PC-9 (cell line): ENCODE results near the gene DGKK. TPM values are rescaled to one million over a fixed set of nuclear protein-coding genes. Genes with fewer than 3 reads are reported as not detected.

Experiments used
- BruUV-seq: library from RNA; stranded (reverse); fragments of 400-500 nt; replicated peaks from 2 replicates; lab custom pipeline; 2021; lab: Mats Ljungman, UMichigan
- CTCF ChIA-PET: fragments of 300-600 bp; sonication (Branson Sonifier 250); formaldehyde crosslinking; loops from one replicate; lab custom pipeline; 2022; ENCODE audit warnings: antibody characterized with exemption; lab: Charles Lee
- POLR2A ChIA-PET: fragments of 300-600 bp; sonication (Branson Sonifier 250); formaldehyde crosslinking; loops from one replicate; lab custom pipeline; 2022; ENCODE audit warnings: antibody characterized with exemption; ENCODE audit not compliant: unreplicated experiment; lab: Charles Lee
- DNase-seq, 2 experiments: peaks; one replicate each; pipeline versions ENCODE4 v3.0.0 to v3.0.0-alpha.2; 2015 to 2022; ENCODE audit warnings: mixed read lengths in 1 of 2
- H2AFZ ChIP-seq: fragments of 200-600 bp; sonication (generic); 2 replicates; pipeline ENCODE4 v1.8.1; 2017; ENCODE audit warnings: antibody characterized with exemption
- H3F3A ChIP-seq: fragments of 200-600 bp; sonication (generic); 2 replicates; pipeline ENCODE4 v1.8.1; 2017; ENCODE audit warnings: antibody characterized with exemption, mild to moderate bottlenecking, low read depth; ENCODE audit not compliant: insufficient read depth
- H3K27ac ChIP-seq: fragments of 200-600 bp; sonication (generic); 2 replicates; pipeline ENCODE4 v1.6.1; 2016; ENCODE audit warnings: mixed run types
- H3K27me3 ChIP-seq: fragments of 200-600 bp; sonication (generic); 2 replicates; pipeline ENCODE4 v1.6.1; 2016; ENCODE audit warnings: low read depth, mixed run types; ENCODE audit not compliant: insufficient read depth
- H3K36me3 ChIP-seq: fragments of 200-600 bp; sonication (generic); 2 replicates; pipeline ENCODE4 v1.6.1; 2016; ENCODE audit warnings: low read depth, mixed run types
- H3K4me1 ChIP-seq: fragments of 200-600 bp; sonication (generic); replicated peaks from 2 replicates; pipeline ENCODE4 v1.6.1; 2016; ENCODE audit warnings: mixed run types; ENCODE audit not compliant: insufficient read depth
- H3K4me2 ChIP-seq: fragments of 200-600 bp; sonication (generic); 2 replicates; pipeline ENCODE4 v1.6.1; 2017; ENCODE audit warnings: mixed run types
- H3K4me3 ChIP-seq: fragments of 200-600 bp; sonication (generic); 2 replicates; pipeline ENCODE4 v1.6.1; 2016; ENCODE audit warnings: mixed run types
- H3K79me2 ChIP-seq: fragments of 200-600 bp; sonication (generic); 2 replicates; pipeline ENCODE4 v1.6.1; 2017; ENCODE audit warnings: low read depth, mixed run types
- H3K9me2 ChIP-seq: fragments of 200-600 bp; sonication (generic); 2 replicates; pipeline ENCODE4 v1.8.1; 2017; ENCODE audit warnings: mild to moderate bottlenecking; ENCODE audit not compliant: insufficient read depth
- H3K9me3 ChIP-seq: fragments of 200-600 bp; sonication (generic); 2 replicates; pipeline ENCODE4 v1.8.1; 2016; ENCODE audit warnings: low read depth; ENCODE audit not compliant: insufficient read depth
- H4K20me1 ChIP-seq: fragments of 200-600 bp; sonication (generic); 2 replicates; pipeline ENCODE4 v1.8.1; 2017; ENCODE audit not compliant: insufficient read depth
- CTCF ChIP-seq: fragments of 200-600 bp; sonication (generic); conservative IDR thresholded peaks from 2 replicates; pipeline ENCODE4 v1.6.1; 2017; ENCODE audit warnings: mixed run types, antibody characterized with exemption, mild to moderate bottlenecking, moderate library complexity
- EZH2 ChIP-seq: fragments of 200-600 bp; sonication (generic); IDR thresholded peaks from 2 replicates; pipeline ENCODE4 v1.8.0; 2017; ENCODE audit warnings: antibody characterized with exemption, low read depth
- intact Hi-C: fragments of 100-400 bp; cut with micrococcal nuclease; formaldehyde crosslinking; loops from one replicate; pipeline ENCODE4 v1.10.0; 2022; ENCODE audit not compliant: unreplicated experiment
- total RNA-seq: library from RNA; stranded (reverse); gene quantifications from 2 replicates; pipeline ENCODE4 v1.2.3, GENCODE V29; 2021

DGKK gene
- total RNA-seq, 1 experiment from 2014 or later, result not detected

- DNase-seq, result no peak
- Histone ChIP-seq H3K4me2 (no peak overlapping the region), H3K27ac (no peak overlapping the region), H2AFZ (no peak overlapping the region), H3K9me3 (no peaks in the 10 kb centered on the region), H3K27me3 (no peaks in the 10 kb centered on the region), H3K79me2 (no peaks in the 10 kb centered on the region), H3K4me1 (no peaks in the 10 kb centered on the region), H4K20me1 (no peaks in the 10 kb centered on the region), H3K4me3 (no peak overlapping the region), H3K9me2 (no peaks in the 10 kb centered on the region), H3K36me3 (no peaks in the 10 kb centered on the region), H3F3A (no peaks in the 10 kb centered on the region)
- POLR2A ChIA-PET, result no interaction called here
- no TSS peak for BruUV-seq
- intact Hi-C loops, result no loop called here
- CTCF ChIA-PET, result no interaction called here
- TF ChIP-seq CTCF, result no peak
- no peak for TF ChIP-seq EZH2
Observed at GRCh38 chrX:50469206-50469605, 1.4 kb downstream of the DGKK start.

DNA sequence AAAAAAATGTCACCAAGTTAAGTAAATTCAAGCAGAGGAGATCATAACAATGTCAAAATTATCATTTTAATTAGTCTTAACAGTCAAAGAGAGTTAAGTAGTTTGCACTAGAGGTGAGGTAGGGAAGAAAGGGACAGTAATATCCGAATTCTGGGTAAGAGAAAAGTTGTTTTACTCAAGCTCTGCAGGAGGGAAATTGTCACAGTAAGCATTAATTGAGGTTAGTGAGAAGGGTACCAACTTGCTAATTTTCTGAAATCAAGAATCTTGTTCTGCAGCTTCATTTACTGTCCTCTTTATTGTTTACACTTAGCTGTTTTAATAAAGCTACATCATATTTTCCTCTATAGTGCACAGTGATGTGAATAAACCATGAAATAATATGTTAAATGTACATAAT is 11.0 kb downstream of the DGKK start:
- no peak overlapping the region for H3K4me2 ChIP-seq
- intact Hi-C loops, result no loop called here

DNA sequence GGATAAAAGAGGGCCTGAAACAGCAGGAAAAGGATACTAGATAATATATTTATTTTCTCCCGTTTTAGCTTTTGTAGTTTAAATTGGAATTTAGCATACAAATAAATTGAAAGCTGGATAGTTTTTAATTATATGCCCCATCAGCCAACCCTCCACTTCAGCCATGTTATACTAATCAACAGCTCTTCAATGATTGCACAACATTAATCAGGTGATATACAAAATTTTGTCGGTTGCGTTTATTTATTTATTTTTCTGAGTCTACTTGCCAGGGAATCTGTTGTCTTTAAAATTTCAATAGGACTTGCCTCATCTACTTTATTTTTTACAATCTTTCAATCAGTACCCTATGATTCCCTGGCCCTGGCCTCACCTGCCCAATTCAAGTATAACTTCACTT is 12.1 kb downstream of the DGKK start:
- Histone ChIP-seq H3K9me2 (no peaks in the 10 kb centered on the region), H3F3A (no peaks in the 10 kb centered on the region), H3K27me3 (no peaks in the 10 kb centered on the region), H3K9me3 (no peaks in the 10 kb centered on the region), H4K20me1 (no peaks in the 10 kb centered on the region), H3K79me2 (no peaks in the 10 kb centered on the region), H3K27ac (no peak overlapping the region), H3K4me1 (no peaks in the 10 kb centered on the region), H2AFZ (no peak overlapping the region), H3K4me2 (no peak overlapping the region), H3K36me3 (no peaks in the 10 kb centered on the region), H3K4me3 (no peak overlapping the region)
- BruUV-seq, result no TSS peak
- no peak for TF ChIP-seq EZH2
- no peak for TF ChIP-seq CTCF
- intact Hi-C loops, result no loop called here
- ChIA-PET CTCF (no interaction called here), POLR2A (no interaction called here)
- no peak for DNase-seq

More for the DNA sequence above, 11.0 kb downstream of the DGKK start:
- ChIA-PET CTCF (no interaction called here), POLR2A (no interaction called here)
- Histone ChIP-seq H3K27me3 (no peaks in the 10 kb centered on the region), H2AFZ (no peak overlapping the region), H3F3A (no peaks in the 10 kb centered on the region), H3K9me3 (no peaks in the 10 kb centered on the region), H3K36me3 (no peaks in the 10 kb centered on the region), H3K79me2 (no peaks in the 10 kb centered on the region), H3K4me3 (no peak overlapping the region), H3K4me1 (no peaks in the 10 kb centered on the region), H4K20me1 (no peaks in the 10 kb centered on the region), H3K27ac (no peak overlapping the region), H3K9me2 (no peaks in the 10 kb centered on the region)
- no peak for DNase-seq
- no TSS peak for BruUV-seq
- TF ChIP-seq EZH2, result no peak
- no peak for TF ChIP-seq CTCF
